Panc1 (cell line): ENCODE results near the gene CATSPERZ.

Experiments used
- CTCF ChIP-seq: fragments of 450-650 bp; IDR thresholded peaks from 2 replicates; pipeline ENCODE4 v1.5.1; 2017; ENCODE audit warnings: mild to moderate bottlenecking
- REST ChIP-seq, 2 experiments: IDR thresholded peaks; 2 replicates each; pipeline ENCODE4 v1.6.1; 2011 to 2012; ENCODE audit warnings: low read depth in 2 of 2, control low read depth in 1 of 2, low read length in 1 of 2, mild to moderate bottlenecking in 1 of 2, moderate library complexity in 1 of 2; ENCODE audit not compliant: insufficient read depth in 1 of 2
- TCF7L2 ChIP-seq: IDR thresholded peaks from 2 replicates; pipeline ENCODE4 v1.6.1; 2011; ENCODE audit warnings: mild to moderate bottlenecking, low read depth, low read length, inconsistent platforms

GRCh38 chr11:64284048-64284961, 15.9 kb upstream of the CATSPERZ start, which contains the start of gene BAD:
- TF ChIP-seq CTCF (no peak), REST (IDR thresholded peaks at IDR 0.05; ENCODE audit: insufficient read depth in 1 of 2, low read depth in 2 of 2, low read length in 1 of 2) (no peak; a peak in 1 of 4 replicates), TCF7L2 (no peak)
